GM12878 (cell line): Measurements from ENCODE around the gene MACROD2. TPM values are rescaled to one million over a fixed set of nuclear protein-coding genes. Genes with fewer than 3 reads are reported as not detected.

ENCODE experiments used
- ATAC-seq: fragments of 200-7000 bp; cut with Tn5 transposase; 3 replicates; pipeline ENCODE4 v1.9.1; 2020; ENCODE audit warnings: mild to moderate bottlenecking, moderate library complexity
- BruUV-seq: library from RNA; stranded (reverse); fragments of 400-500 nt; replicated peaks from 2 replicates; lab custom pipeline; 2021; lab: Mats Ljungman, UMichigan
- CTCF ChIA-PET: fragments of 300-600 bp; sonication (Branson Sonifier 250); formaldehyde crosslinking; extraction: SDS; loops from one replicate; lab custom pipeline; 2021; ENCODE audit warnings: inconsistent platforms; lab: Yijun Ruan, JAX
- POLR2A ChIA-PET: fragments of 350-600 bp; formaldehyde crosslinking; extraction: SDS; loops from one replicate; lab custom pipeline; 2021; ENCODE audit warnings: inconsistent platforms; lab: Charles Lee
- RAD21 ChIA-PET: fragments of 300-600 bp; sonication (Branson Sonifier 250); formaldehyde crosslinking; loops from one replicate; lab custom pipeline; 2023; ENCODE audit warnings: antibody characterized with exemption; ENCODE audit not compliant: unreplicated experiment; lab: Charles Lee
- SMC1A ChIA-PET: fragments of 300-600 bp; sonication (Branson Sonifier 250); formaldehyde crosslinking; loops from one replicate; lab custom pipeline; 2023; ENCODE audit not compliant: unreplicated experiment, uncharacterized antibody; lab: Charles Lee
- DNase-seq: peaks from one replicate; pipeline ENCODE4 v3.0.0-alpha.2; 2011; ENCODE audit warnings: low read depth, low spot score
- FAIRE-seq: peaks from 3 replicates; lab custom pipeline; 2011; peaks lifted over from hg19 to GRCh38; lab: Jason Lieb, UNC
- H2AFZ ChIP-seq: 2 replicates; pipeline ENCODE4 v1.6.0; 2011; ENCODE audit warnings: low read depth, low read length, control low read depth; ENCODE audit not compliant: control insufficient read depth
- H3K27ac ChIP-seq: 2 replicates; pipeline ENCODE4 v1.5.1; 2011; ENCODE audit warnings: control low read depth; ENCODE audit not compliant: control insufficient read depth, insufficient read depth
- H3K27me3 ChIP-seq, 2 experiments: replicated peaks in 1 of 2; 2 replicates each; pipeline versions ENCODE4 v1.6.0 to v1.6.1; 2011; ENCODE audit warnings: low read length in 1 of 2; ENCODE audit not compliant: control insufficient read depth in 2 of 2, insufficient read depth in 2 of 2
- H3K36me3 ChIP-seq, 2 experiments: 2 replicates each; pipeline ENCODE4 v1.5.1; 2011; ENCODE audit warnings: low read length in 1 of 2; ENCODE audit not compliant: control insufficient read depth in 2 of 2, insufficient read depth in 2 of 2
- H3K4me1 ChIP-seq: 2 replicates; pipeline ENCODE4 v1.6.1; 2011; ENCODE audit warnings: mild to moderate bottlenecking, low read length, moderate library complexity, mixed read lengths; ENCODE audit not compliant: control insufficient read depth, insufficient read depth
- H3K4me2 ChIP-seq: 2 replicates; pipeline ENCODE4 v1.6.0; 2011; ENCODE audit warnings: control low read depth; ENCODE audit not compliant: control insufficient read depth, insufficient read depth
- H3K4me3 ChIP-seq: fragments of 200-600 bp; sonication (generic); 2 replicates; pipeline ENCODE4 v1.5.1; 2016
- H3K79me2 ChIP-seq: 2 replicates; pipeline ENCODE4 v1.6.0; 2011; ENCODE audit warnings: low read length; ENCODE audit not compliant: control insufficient read depth, insufficient read depth
- H3K9ac ChIP-seq: 2 replicates; pipeline ENCODE4 v1.8.0; 2011; ENCODE audit warnings: low read length, control low read depth, mixed read lengths; ENCODE audit not compliant: control insufficient read depth, insufficient read depth
- H3K9me3 ChIP-seq: replicated peaks from 3 replicates; pipeline ENCODE4 v1.5.1; 2011; ENCODE audit warnings: mild to moderate bottlenecking, low read length; ENCODE audit not compliant: control insufficient read depth, insufficient read depth
- H4K20me1 ChIP-seq: 2 replicates; pipeline ENCODE4 v1.6.0; 2011; ENCODE audit not compliant: control insufficient read depth, insufficient read depth
- ASH2L ChIP-seq: fragments of 300-600, 200-600 bp; sonication (generic); IDR thresholded peaks from 2 replicates; pipeline ENCODE4 v1.6.1; 2017; ENCODE audit warnings: low read depth, mild to moderate bottlenecking, borderline replicate concordance
- BRCA1 ChIP-seq: IDR thresholded peaks from 2 replicates; pipeline ENCODE4 v1.6.1; 2011; ENCODE audit warnings: low read depth, low read length, improper control_type of control experiment
- CEBPZ ChIP-seq: fragments of 150-350 bp; IDR thresholded peaks from 2 replicates; pipeline ENCODE4 v1.6.1; 2016; ENCODE audit warnings: low read depth, low read length
- GABPA ChIP-seq: IDR thresholded peaks from 2 replicates; pipeline ENCODE4 v1.6.1; 2014; ENCODE audit warnings: antibody characterized with exemption, low read depth, mild to moderate bottlenecking, inconsistent platforms
- IKZF1 ChIP-seq: fragments of 450-650 bp; conservative IDR thresholded peaks from 2 replicates; pipeline ENCODE4 v1.6.1; 2017; ENCODE audit warnings: antibody characterized with exemption, mild to moderate bottlenecking
- IRF4 ChIP-seq: IDR thresholded peaks from 2 replicates; pipeline ENCODE4 v1.6.1; 2011; ENCODE audit warnings: low read depth, low read length
- KDM1A ChIP-seq: fragments of 200-600 bp; sonication (generic); IDR thresholded peaks from 2 replicates; pipeline ENCODE4 v1.6.1; 2016; ENCODE audit warnings: borderline replicate concordance
- MEF2B ChIP-seq: fragments of 450-650 bp; IDR thresholded peaks from 2 replicates; pipeline ENCODE4 v1.6.1; 2018; ENCODE audit warnings: mild to moderate bottlenecking, moderate library complexity; ENCODE audit not compliant: partially characterized antibody, poor library complexity, severe bottlenecking
- MTA3 ChIP-seq: IDR thresholded peaks from 2 replicates; pipeline ENCODE4 v1.6.1; 2012; ENCODE audit warnings: low read length, inconsistent platforms, borderline replicate concordance
- NFXL1 ChIP-seq: fragments of 450-650 bp; IDR thresholded peaks from 2 replicates; pipeline ENCODE4 v1.6.1; 2017; ENCODE audit warnings: antibody characterized with exemption, mild to moderate bottlenecking, borderline replicate concordance
- NR2C1 ChIP-seq: fragments of 450-650 bp; IDR thresholded peaks from 2 replicates; pipeline ENCODE4 v1.6.1; 2017; ENCODE audit warnings: antibody characterized with exemption, mild to moderate bottlenecking, moderate library complexity
- PAX5 ChIP-seq: IDR thresholded peaks from 2 replicates; pipeline ENCODE4 v1.6.1; 2011; ENCODE audit warnings: low read depth, low read length, borderline replicate concordance
- RCOR1 ChIP-seq: conservative IDR thresholded peaks from 2 replicates; pipeline ENCODE4 v1.6.1; 2012; ENCODE audit warnings: low read depth, low read length, improper control_type of control experiment
- TCF7 ChIP-seq: IDR thresholded peaks from 2 replicates; pipeline ENCODE4 v1.6.1; 2014; ENCODE audit warnings: antibody characterized with exemption, borderline replicate concordance
- YBX1 ChIP-seq: fragments of 450-650 bp; IDR thresholded peaks from 2 replicates; pipeline ENCODE4 v1.6.1; 2016; ENCODE audit warnings: antibody characterized with exemption
- WGBS: methylation state at CpG from one replicate; pipeline ENCODE4 v1.1.6; 2016; ENCODE audit warnings: low lambda C conversion rate; ENCODE audit not compliant: insufficient replicate concordance, insufficient coverage; ENCODE audit errors: missing lambda C conversion rate; 5-methylcytosine and 5-hydroxymethylcytosine counted together
- in situ Hi-C: fragments of 300-500 bp; cut with MboI; formaldehyde crosslinking; loops from 9 replicates; pipeline ENCODE4 v1.14.3; 2018; ENCODE audit warnings: mixed read lengths
- intact Hi-C: fragments of 100-400 bp; cut with micrococcal nuclease; formaldehyde crosslinking; loops from one replicate; pipeline ENCODE4 v1.14.2; 2022; ENCODE audit not compliant: unreplicated experiment
- polyA plus RNA-seq, 11 experiments: library from polyadenylated mRNA; depleted of rRNA in 4 of 11; unstranded in 6 of 11; stranded (reverse) in 5 of 11; fragments of >200 nt; fragmentation: Nextera tagmentation in 4 of 11; fragmentation: Illumina TruSeq in 1 of 11; extraction: Ambion mirVana in 4 of 11; extraction: Trizol in 1 of 11; gene quantifications; 1 replicate in 1 of 11; 2 replicates in 10 of 11; pipeline versions ENCODE4 v1.2.1 to v1.2.3, GENCODE V29; 2011 to 2016; ENCODE audit warnings: inconsistent platforms in 2 of 11, missing spikeins in 2 of 11, low read depth in 1 of 11
- total RNA-seq, 4 experiments: library from RNA; depleted of rRNA in 3 of 4; stranded (reverse); fragments of >200 nt in 3 of 4; fragmentation: Illumina TruSeq in 1 of 4; extraction: Trizol in 1 of 4; gene quantifications; 2 replicates each; pipeline versions ENCODE4 v1.2.1 to v1.2.3, GENCODE V29; 2013 to 2021
- TF ChIP-seq, protein P1 (sequence below): IDR thresholded peaks from 2 replicates; pipeline ENCODE4 v1.6.1; 2011; ENCODE audit warnings: borderline replicate concordance, low read depth, mild to moderate bottlenecking, moderate library complexity, low read length; ENCODE audit not compliant: insufficient read depth, poor library complexity, severe bottlenecking
- TF ChIP-seq, protein P2 (sequence below): fragments of 450-650 bp; IDR thresholded peaks from 2 replicates; pipeline ENCODE4 v1.6.1; 2017; ENCODE audit warnings: borderline replicate concordance
- TF ChIP-seq, protein P3 (sequence below): IDR thresholded peaks from 2 replicates; pipeline ENCODE4 v1.6.1; 2011; ENCODE audit warnings: mild to moderate bottlenecking, low read depth, low read length, moderate library complexity; ENCODE audit not compliant: insufficient replicate concordance

MACROD2 gene
- total and polyA plus RNA-seq, 10 of the 15 experiments (the other 5 are each of a cell fraction or from before 2014, with no cell fraction given), result 1.1 to 21.5 (median 2.2) TPM

GRCh38 chr20:14792915-14793314 lies 797.6 kb downstream of the MACROD2 start:
- ATAC-seq (no peak), DNase-seq (no peak), FAIRE-seq (no peak)
- H3K79me2 ChIP-seq, result no peaks in the 10 kb centered on the region
- SMC1A ChIA-PET, result no interaction called here
- BruUV-seq, result no TSS peak
- 89% methylated on average over 1 of the region's 1 CpG for whole genome bisulfite sequencing
- TF ChIP-seq NR2C1 (no peak), GABPA (no peak), IKZF1 (no peak), MTA3 (no peak), RCOR1 (no peak), ASH2L (no peak), IRF4 (no peak), PAX5 (no peak), MEF2B (no peak), NFXL1 (no peak), CEBPZ (no peak), YBX1 (no peak), BRCA1 (no peak), TCF7 (no peak), KDM1A (no peak)
- TF ChIP-seq, protein P1, sequence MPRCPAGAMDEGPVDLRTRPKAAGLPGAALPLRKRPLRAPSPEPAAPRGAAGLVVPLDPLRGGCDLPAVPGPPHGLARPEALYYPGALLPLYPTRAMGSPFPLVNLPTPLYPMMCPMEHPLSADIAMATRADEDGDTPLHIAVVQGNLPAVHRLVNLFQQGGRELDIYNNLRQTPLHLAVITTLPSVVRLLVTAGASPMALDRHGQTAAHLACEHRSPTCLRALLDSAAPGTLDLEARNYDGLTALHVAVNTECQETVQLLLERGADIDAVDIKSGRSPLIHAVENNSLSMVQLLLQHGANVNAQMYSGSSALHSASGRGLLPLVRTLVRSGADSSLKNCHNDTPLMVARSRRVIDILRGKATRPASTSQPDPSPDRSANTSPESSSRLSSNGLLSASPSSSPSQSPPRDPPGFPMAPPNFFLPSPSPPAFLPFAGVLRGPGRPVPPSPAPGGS, result no peak
- TF ChIP-seq, protein P2, sequence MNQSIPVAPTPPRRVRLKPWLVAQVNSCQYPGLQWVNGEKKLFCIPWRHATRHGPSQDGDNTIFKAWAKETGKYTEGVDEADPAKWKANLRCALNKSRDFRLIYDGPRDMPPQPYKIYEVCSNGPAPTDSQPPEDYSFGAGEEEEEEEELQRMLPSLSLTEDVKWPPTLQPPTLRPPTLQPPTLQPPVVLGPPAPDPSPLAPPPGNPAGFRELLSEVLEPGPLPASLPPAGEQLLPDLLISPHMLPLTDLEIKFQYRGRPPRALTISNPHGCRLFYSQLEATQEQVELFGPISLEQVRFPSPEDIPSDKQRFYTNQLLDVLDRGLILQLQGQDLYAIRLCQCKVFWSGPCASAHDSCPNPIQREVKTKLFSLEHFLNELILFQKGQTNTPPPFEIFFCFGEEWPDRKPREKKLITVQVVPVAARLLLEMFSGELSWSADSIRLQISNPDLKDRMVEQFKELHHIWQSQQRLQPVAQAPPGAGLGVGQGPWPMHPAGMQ, result no peak
- TF ChIP-seq, protein P3, sequence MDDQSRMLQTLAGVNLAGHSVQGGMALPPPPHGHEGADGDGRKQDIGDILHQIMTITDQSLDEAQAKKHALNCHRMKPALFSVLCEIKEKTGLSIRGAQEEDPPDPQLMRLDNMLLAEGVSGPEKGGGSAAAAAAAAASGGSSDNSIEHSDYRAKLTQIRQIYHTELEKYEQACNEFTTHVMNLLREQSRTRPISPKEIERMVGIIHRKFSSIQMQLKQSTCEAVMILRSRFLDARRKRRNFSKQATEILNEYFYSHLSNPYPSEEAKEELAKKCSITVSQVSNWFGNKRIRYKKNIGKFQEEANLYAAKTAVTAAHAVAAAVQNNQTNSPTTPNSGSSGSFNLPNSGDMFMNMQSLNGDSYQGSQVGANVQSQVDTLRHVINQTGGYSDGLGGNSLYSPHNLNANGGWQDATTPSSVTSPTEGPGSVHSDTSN, result no peak
- no peaks in the 10 kb centered on the region for H4K20me1 ChIP-seq
- no peak overlapping the region for H3K4me2 ChIP-seq
- RAD21 ChIA-PET, result no interaction called here
- no peak overlapping the region for H3K4me3 ChIP-seq
- CTCF ChIA-PET, result no interaction called here
- no peak overlapping the region for H3K9ac ChIP-seq
- in situ Hi-C loops (no loop called here), intact Hi-C loops (no loop called here)
- H2AFZ ChIP-seq, result no peak overlapping the region
- H3K36me3 ChIP-seq, result no peaks in the 10 kb centered on the region
- no peaks in the 10 kb centered on the region for H3K27me3 ChIP-seq
- no peaks in the 10 kb centered on the region for H3K9me3 ChIP-seq
- POLR2A ChIA-PET, result no interaction called here
- H3K4me1 ChIP-seq, result no peaks in the 10 kb centered on the region; the same call in 1 of the 2 replicates
- H3K27ac ChIP-seq, result no peak overlapping the region
